SK-N-SH (cell line): Measurements from ENCODE around the gene PHLDB2. TPM values are rescaled to one million over a fixed set of nuclear protein-coding genes. Genes with fewer than 3 reads are reported as not detected.

Experiments used
- CTCF ChIA-PET: fragments of 300-600, 350-600 bp; formaldehyde crosslinking; extraction: SDS; loops from one replicate; lab custom pipeline; 2021; lab: Yijun Ruan, JAX
- POLR2A ChIA-PET: fragments of 350-600 bp; sonication (Branson Sonifier 250); formaldehyde crosslinking; extraction: SDS; loops from one replicate; lab custom pipeline; 2020; ENCODE audit warnings: antibody characterized with exemption, inconsistent platforms; lab: Yijun Ruan, JAX
- DNase-seq: peaks from one replicate; pipeline ENCODE4 v3.0.0; 2012
- H2AFZ ChIP-seq: fragments of 200-600 bp; sonication (generic); 2 replicates; pipeline ENCODE4 v1.8.1; 2016; ENCODE audit warnings: antibody characterized with exemption, mild to moderate bottlenecking, low read depth
- H3F3A ChIP-seq: fragments of 200-600 bp; sonication (generic); replicated peaks from 2 replicates; pipeline ENCODE3; 2016; ENCODE audit warnings: antibody characterized with exemption, mild to moderate bottlenecking; ENCODE audit not compliant: insufficient read depth
- H3K27ac ChIP-seq, 2 experiments: fragments of 200-500 bp in 1 of 2; fragments of 200-600 bp in 1 of 2; sonication (Bioruptor generic) in 1 of 2; sonication (generic), shearing (Covaris generic) in 1 of 2; 2 replicates each; pipeline versions ENCODE4 v1.5.1 to v1.6.1; 2014 to 2016; ENCODE audit warnings: low read depth in 2 of 2, inconsistent platforms in 1 of 2, low read length in 1 of 2, mild to moderate bottlenecking in 1 of 2, mixed read lengths in 1 of 2
- H3K27me3 ChIP-seq: fragments of 200-600 bp; sonication (generic), shearing (Covaris generic); 2 replicates; pipeline ENCODE4 v1.6.1; 2016; ENCODE audit warnings: mixed run types; ENCODE audit not compliant: insufficient read depth
- H3K36me3 ChIP-seq, 2 experiments: fragments of 200-500 bp in 1 of 2; fragments of 200-600 bp in 1 of 2; sonication (Bioruptor generic) in 1 of 2; sonication (generic) in 1 of 2; replicated peaks in 1 of 2; 2 replicates each; pipeline versions ENCODE3 to v1.5.1; 2014 to 2016; ENCODE audit warnings: low read length in 1 of 2, mild to moderate bottlenecking in 1 of 2; ENCODE audit not compliant: insufficient read depth in 2 of 2, control insufficient read depth in 1 of 2
- H3K4me1 ChIP-seq, 2 experiments: fragments of 200-500 bp in 1 of 2; fragments of 200-600 bp in 1 of 2; sonication (Bioruptor generic) in 1 of 2; sonication (generic), shearing (Covaris generic) in 1 of 2; 2 replicates each; pipeline versions ENCODE4 v1.5.1 to v1.6.1; 2014 to 2016; ENCODE audit warnings: low read depth in 1 of 2, low read length in 1 of 2, mixed run types in 1 of 2; ENCODE audit not compliant: insufficient read depth in 2 of 2, control insufficient read depth in 1 of 2
- H3K4me2 ChIP-seq: fragments of 200-600 bp; sonication (generic), shearing (Covaris generic); 2 replicates; pipeline ENCODE4 v1.6.1; 2017; ENCODE audit warnings: mixed run types
- H3K4me3 ChIP-seq, 2 experiments: fragments of 200-500 bp in 1 of 2; fragments of 200-600 bp in 1 of 2; sonication (Bioruptor generic) in 1 of 2; sonication (generic), shearing (Covaris generic) in 1 of 2; 2 replicates each; pipeline versions ENCODE4 v1.5.1 to v1.8.1; 2014 to 2016; ENCODE audit warnings: low read depth in 2 of 2, inconsistent platforms in 1 of 2, low read length in 1 of 2, mild to moderate bottlenecking in 1 of 2, mixed read lengths in 1 of 2, moderate library complexity in 1 of 2
- H3K79me2 ChIP-seq: fragments of 200-600 bp; sonication (generic); 2 replicates; pipeline ENCODE4 v1.8.1; 2017; ENCODE audit warnings: mild to moderate bottlenecking; ENCODE audit not compliant: insufficient read depth
- H3K9ac ChIP-seq: fragments of 200-600 bp; sonication (generic); 2 replicates; pipeline ENCODE4 v1.6.1; 2017; ENCODE audit warnings: mixed run types
- H3K9me2 ChIP-seq: fragments of 200-600 bp; sonication (generic); 2 replicates; pipeline ENCODE4 v1.6.1; 2017; ENCODE audit warnings: mixed run types
- H3K9me3 ChIP-seq: fragments of 200-600 bp; sonication (generic); 2 replicates; pipeline ENCODE4 v1.6.1; 2017; ENCODE audit warnings: mixed run types, mild to moderate bottlenecking, moderate library complexity
- H4K20me1 ChIP-seq: fragments of 200-600 bp; sonication (generic); 2 replicates; pipeline ENCODE4 v1.6.1; 2017; ENCODE audit warnings: mild to moderate bottlenecking, mixed run types; ENCODE audit not compliant: insufficient read depth
- CHD2 ChIP-seq: fragments of 150-350 bp; IDR thresholded peaks from 2 replicates; pipeline ENCODE4 v1.6.1; 2018; ENCODE audit warnings: low read length; ENCODE audit not compliant: partially characterized antibody
- ELF1 ChIP-seq: IDR thresholded peaks from 2 replicates; pipeline ENCODE4 v1.4.0; 2012
- EP300 ChIP-seq, 2 experiments: IDR thresholded peaks; 2 replicates each; pipeline versions ENCODE4 v1.4.0 to v1.6.1; 2012; ENCODE audit warnings: borderline replicate concordance in 1 of 2, low read depth in 1 of 2, low read length in 1 of 2
- EZH2phosphoT487 ChIP-seq: fragments of 200-600 bp; sonication (generic); IDR thresholded peaks from 2 replicates; pipeline ENCODE4 v1.6.1; 2017; ENCODE audit warnings: low read depth, mixed run types, mild to moderate bottlenecking, antibody characterized with exemption, moderate library complexity, borderline replicate concordance
- FOXJ3 ChIP-seq: sonication (generic); formaldehyde crosslinking; IDR thresholded peaks from 2 replicates; pipeline ENCODE4 v1.5.1; 2020; ENCODE audit warnings: mild to moderate bottlenecking, missing genetic modification reagents
- FOXM1 ChIP-seq: IDR thresholded peaks from 2 replicates; pipeline ENCODE4 v1.4.0; 2012; ENCODE audit warnings: low read depth, mild to moderate bottlenecking
- GATA2 ChIP-seq: sonication (generic); formaldehyde crosslinking; IDR thresholded peaks from 2 replicates; pipeline ENCODE4 v1.5.0; 2020; ENCODE audit warnings: mild to moderate bottlenecking, missing genetic modification reagents
- IRF3 ChIP-seq: fragments of 150-350 bp; IDR thresholded peaks from 2 replicates; pipeline ENCODE4 v1.6.1; 2016; ENCODE audit warnings: mild to moderate bottlenecking, low read depth, low read length
- MAX ChIP-seq: IDR thresholded peaks from 2 replicates; pipeline ENCODE4 v1.4.0; 2012; ENCODE audit warnings: low read depth
- MEF2A ChIP-seq: IDR thresholded peaks from 2 replicates; pipeline ENCODE4 v1.4.0; 2012; ENCODE audit warnings: low read depth, borderline replicate concordance
- NRF1 ChIP-seq: IDR thresholded peaks from 2 replicates; pipeline ENCODE4 v1.6.1; 2012; ENCODE audit warnings: low read depth, mild to moderate bottlenecking, low read length
- PBX3 ChIP-seq: IDR thresholded peaks from 2 replicates; pipeline ENCODE4; 2012
- POLR2AphosphoS5 ChIP-seq: IDR thresholded peaks from 2 replicates; pipeline ENCODE4 v1.6.1; 2012; ENCODE audit warnings: low read depth, low read length
- RCOR1 ChIP-seq: fragments of 150-350 bp; IDR thresholded peaks from 2 replicates; pipeline ENCODE4 v1.6.1; 2017; ENCODE audit warnings: antibody characterized with exemption, low read length
- RFX5 ChIP-seq: IDR thresholded peaks from 2 replicates; pipeline ENCODE4 v1.6.1; 2012; ENCODE audit warnings: mild to moderate bottlenecking, improper control_type of control experiment, low read length
- TAF1 ChIP-seq: IDR thresholded peaks from 2 replicates; pipeline ENCODE4 v1.6.1; 2012; ENCODE audit warnings: low read depth, mild to moderate bottlenecking, low read length, moderate library complexity, borderline replicate concordance
- TCF12 ChIP-seq: IDR thresholded peaks from 2 replicates; pipeline ENCODE4 v1.4.0; 2012
- TEAD4 ChIP-seq: IDR thresholded peaks from 2 replicates; pipeline ENCODE4 v1.4.0; 2012; ENCODE audit warnings: mild to moderate bottlenecking, borderline replicate concordance; ENCODE audit not compliant: insufficient read depth
- WGBS: methylation state at CpG from one replicate; pipeline ENCODE4 v1.1.6; 2017; ENCODE audit warnings: low lambda C conversion rate; 5-methylcytosine and 5-hydroxymethylcytosine counted together
- polyA plus RNA-seq, 3 experiments: library from polyadenylated mRNA; depleted of rRNA; stranded (reverse); fragments of >200 nt; gene quantifications; 2 replicates each; pipeline ENCODE4 v1.2.3, GENCODE V29; 2012

The PHLDB2 gene
- polyA plus RNA-seq, 1 of the 3 experiments (the other 2 are of a cell fraction): 18.0 TPM

- Histone ChIP-seq H3K9ac (peak within 1 kb of the TSS; percentile 61), H3K9me3 (no peaks in the 10 kb centered on the region), H3K27ac (peak within 1 kb of the TSS; percentile 29 to 96), H3K27me3 (no peaks in the 10 kb centered on the region), H4K20me1 (no peaks in the 10 kb centered on the region), H3K4me3 (peak within 1 kb of the TSS; percentile 61 to 77), H3F3A (no peaks in the 10 kb centered on the region)
- CTCF ChIA-PET: interaction anchor here (1.0 to 14.5 kb wide), 8 partner anchors 9 to 283 kb away, joined by 3 to 165 read pairs (median 11); partner anchors contain the start of gene ABHD10
- WGBS: 19% methylated on average over 29 of the region's 30 CpGs
- peak; percentile 70 for DNase-seq
- TF ChIP-seq PBX3: peak; percentile 93
- peak; percentile 57; the same call in 1 of the 2 replicates for TF ChIP-seq POLR2AphosphoS5
- peak; percentile 5; the same call in 1 of the 2 replicates for TF ChIP-seq MAX
- no peak for TF ChIP-seq RCOR1
- peak; percentile 53 for TF ChIP-seq CHD2
- no peak for TF ChIP-seq RFX5
- 0 out of 2 replicates have a peak, but pooled peaks have one; percentile 24 for TF ChIP-seq FOXJ3
- peak; percentile 69; the same call in 1 of the 2 replicates for TF ChIP-seq TAF1
- TF ChIP-seq, all 33 proteins: peak for 6
- Histone ChIP-seq H3K4me1 (peaks cover 12 to 33% of the 10 kb centered on the region in 2 experiments; a peak in 3 of 4 replicates), H3K79me2 (no peaks in the 10 kb centered on the region), H2AFZ (peak within 1 kb of the TSS; percentile 94), H3K36me3 (peaks cover 0 to 3% of the 10 kb centered on the region in 2 experiments), H3K4me2 (peak within 1 kb of the TSS; percentile 84), H3K9me2 (no peaks in the 10 kb centered on the region)
- POLR2A ChIA-PET: interaction anchor here (0.6 to 3.0 kb wide), 6 partner anchors 9 to 396 kb away, joined by 3 to 20 read pairs (median 5); partner anchors contain the start of genes ABHD10 and TMPRSS7
Observed at GRCh38 chr3:111998636-111999483, 139.8 kb downstream of the PHLDB2 start, which contains the start of gene TAGLN3. Gene TAGLN3 (plus strand): TSS chr3:111998922. CDS start chr3:111999423, 501 bp downstream.

GRCh38 chr3:111999484-112000324, 140.6 kb downstream of the PHLDB2 start:
- Histone ChIP-seq H3K36me3 (peaks cover 0 to 3% of the 10 kb centered on the region in 2 experiments), H3K4me3 (peak overlapping the region; percentile 61 to 77), H3K27ac (peak overlapping the region; percentile 29 to 96), H3K79me2 (no peaks in the 10 kb centered on the region), H3F3A (no peaks in the 10 kb centered on the region), H3K9ac (peak overlapping the region; percentile 61), H3K4me1 (peaks cover 12 to 33% of the 10 kb centered on the region in 2 experiments; a peak in 3 of 4 replicates), H4K20me1 (no peaks in the 10 kb centered on the region), H3K9me3 (no peaks in the 10 kb centered on the region), H3K9me2 (no peaks in the 10 kb centered on the region), H3K27me3 (no peaks in the 10 kb centered on the region)
- CTCF ChIA-PET: interaction anchor here (1.0 to 14.5 kb wide), 8 partner anchors 9 to 283 kb away, joined by 3 to 165 read pairs (median 11); partner anchors contain the start of gene ABHD10
- peak; percentile 32 for DNase-seq
- POLR2A ChIA-PET: interaction anchor here (0.9 to 3.0 kb wide), 5 partner anchors 8 to 322 kb away, joined by 3 to 20 read pairs (median 7); partner anchors contain the start of genes ABHD10 and TMPRSS7
- no peak for TF ChIP-seq MEF2A
- no peak for TF ChIP-seq NRF1
- no peak for TF ChIP-seq PBX3
- no peak for TF ChIP-seq IRF3
- TF ChIP-seq FOXM1: no peak
- no peak for TF ChIP-seq EZH2phosphoT487
- TF ChIP-seq RCOR1: no peak
- TF ChIP-seq GATA2 (CRISPR knock-in tag): no peak
- TF ChIP-seq ELF1: no peak
- TF ChIP-seq TEAD4: no peak
- no peak; the same call in 1 of the 2 replicates for TF ChIP-seq TAF1
- TF ChIP-seq EP300 (IDR thresholded peaks at IDR 0.05; ENCODE audit: borderline replicate concordance in 1 of 2, low read depth in 1 of 2, low read length in 1 of 2): no peak
- TF ChIP-seq CHD2: no peak
- no peak for TF ChIP-seq TCF12
- TF ChIP-seq, all 33 proteins: peak for 0
- Histone ChIP-seq H2AFZ (peak overlapping the region; percentile 94), H3K4me2 (peak overlapping the region; percentile 84)
- 16% methylated on average over 9 of the region's 19 CpGs for WGBS
